Stimulated activated CD8-positive, alpha-beta memory T cell treated with anti-CD3 and anti-CD28 coated beads, Interleukin-7, amount 100 ng/mL, for 1 hour (primary cell): ENCODE results near the gene KRTAP5-11.
"Not testable (repeated sequence)": the region's sequence is repeated elsewhere in the genome, so short reads cannot be mapped to it uniquely, and the experiment has no call there.

ENCODE experiments used
- DNase-seq, 2 donors: peaks; one replicate each; pipeline ENCODE4 v3.0.0-alpha.2; 2020; ENCODE audit warnings: low read depth in 2 of 2

KRTAP5-11 gene

GRCh38 chr11:71555508-71555907 is 27.2 kb downstream of the KRTAP5-11 start:
- no peak for DNase-seq

GRCh38 chr11:71554996-71555395 is 27.7 kb downstream of the KRTAP5-11 start:
- DNase-seq: no peak

- no peak for DNase-seq
Observed at GRCh38 chr11:71551711-71552110, 31.0 kb downstream of the KRTAP5-11 start.

GRCh38 chr11:71548716-71549151 is 33.9 kb downstream of the KRTAP5-11 start:
- no peak for DNase-seq

- DNase-seq: no peak
Observed at GRCh38 chr11:71548120-71548519, 34.6 kb downstream of the KRTAP5-11 start, which contains the start of gene KRTAP5-9. KRTAP5-9 (plus strand) TSS chr11:71548420; CDS start chr11:71548658, 238 bp downstream.

- no peak for DNase-seq
Observed at GRCh38 chr11:71545405-71545966, 37.2 kb downstream of the KRTAP5-11 start.

- DNase-seq: no peak
Observed at GRCh38 chr11:71544525-71545214, 38.0 kb downstream of the KRTAP5-11 start.

- DNase-seq: no peak
Observed at GRCh38 chr11:71543866-71544265, 38.8 kb downstream of the KRTAP5-11 start.

GRCh38 chr11:71542879-71543777 is 39.5 kb downstream of the KRTAP5-11 start:
- no peak for DNase-seq

- no peak for DNase-seq
Observed at GRCh38 chr11:71542382-71542781, 40.3 kb downstream of the KRTAP5-11 start.

- not testable (repeated sequence) for DNase-seq
Observed at GRCh38 chr11:71540521-71541304, 42.0 kb downstream of the KRTAP5-11 start.

GRCh38 chr11:71539971-71540370 is 42.7 kb downstream of the KRTAP5-11 start:
- DNase-seq: not testable (repeated sequence)

- DNase-seq: no peak
Observed at GRCh38 chr11:71539017-71539416, 43.7 kb downstream of the KRTAP5-11 start.

GRCh38 chr11:71538666-71538990 is 44.0 kb downstream of the KRTAP5-11 start:
- no peak for DNase-seq

- DNase-seq: not testable (repeated sequence)
Observed at GRCh38 chr11:71537977-71538665, 44.6 kb downstream of the KRTAP5-11 start, which contains the start of gene KRTAP5-8. KRTAP5-8 (plus strand) TSS chr11:71538025; CDS start chr11:71538056, 31 bp downstream.

- no peak for DNase-seq
Observed at GRCh38 chr11:71537537-71537936, 45.1 kb downstream of the KRTAP5-11 start.

GRCh38 chr11:71535825-71536224 is 46.9 kb downstream of the KRTAP5-11 start:
- DNase-seq: no peak

GRCh38 chr11:71534711-71535608 is 47.7 kb downstream of the KRTAP5-11 start:
- not testable (repeated sequence) for DNase-seq

- DNase-seq: no peak
Observed at GRCh38 chr11:71532036-71532610, 50.6 kb downstream of the KRTAP5-11 start.
